TTC549 (cell line): ENCODE measurements around the gene MBP.
"Not testable (repeated sequence)": the region's sequence is repeated elsewhere in the genome, so short reads cannot be mapped to it uniquely, and the experiment has no call there.

Experiments used
- FAIRE-seq: peaks from 2 replicates; lab custom pipeline; 2012; peaks lifted over from hg19 to GRCh38; lab: Jason Lieb, UNC

Gene MBP

DNA sequence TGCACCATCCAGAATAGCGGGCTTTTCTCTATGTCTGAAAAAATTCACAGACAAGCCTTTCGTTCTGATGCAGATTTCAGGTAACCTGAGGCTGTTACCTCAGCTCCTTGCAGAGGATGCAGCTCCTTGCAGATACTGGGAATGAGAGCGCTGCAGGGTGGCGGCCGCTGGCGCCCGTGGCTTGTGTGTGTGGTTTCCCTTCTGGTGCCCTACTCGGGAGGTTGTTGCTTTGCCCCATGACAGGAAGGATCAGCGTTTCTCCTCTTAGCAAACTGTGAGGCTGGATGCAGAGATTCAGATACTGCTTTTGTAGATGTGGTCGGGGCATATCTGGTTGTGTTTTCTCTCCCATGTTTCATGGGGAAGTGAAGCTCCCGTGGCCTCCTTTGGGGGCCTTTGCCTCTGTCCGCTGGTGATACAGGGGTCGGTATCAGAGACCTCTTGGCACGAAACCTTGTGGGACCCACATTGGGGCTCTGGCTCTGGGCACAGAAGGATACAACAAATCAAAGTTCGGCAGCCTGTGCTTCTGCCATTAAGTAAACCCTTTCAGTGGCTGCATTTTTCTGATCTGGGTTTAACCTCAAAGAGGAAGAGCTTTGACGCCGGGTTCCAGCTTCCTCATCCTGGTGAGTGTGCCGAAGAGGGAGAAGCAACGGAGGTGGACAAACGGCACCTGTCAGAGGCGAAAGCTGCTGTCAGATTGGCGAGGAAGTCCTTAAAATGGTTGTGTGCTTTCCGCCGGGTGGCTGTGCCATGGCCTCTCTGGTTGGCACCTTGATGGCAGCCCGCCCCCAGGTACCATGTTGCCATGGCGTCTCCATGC lies 127.8 kb downstream of the MBP start:
- no peak for FAIRE-seq

DNA sequence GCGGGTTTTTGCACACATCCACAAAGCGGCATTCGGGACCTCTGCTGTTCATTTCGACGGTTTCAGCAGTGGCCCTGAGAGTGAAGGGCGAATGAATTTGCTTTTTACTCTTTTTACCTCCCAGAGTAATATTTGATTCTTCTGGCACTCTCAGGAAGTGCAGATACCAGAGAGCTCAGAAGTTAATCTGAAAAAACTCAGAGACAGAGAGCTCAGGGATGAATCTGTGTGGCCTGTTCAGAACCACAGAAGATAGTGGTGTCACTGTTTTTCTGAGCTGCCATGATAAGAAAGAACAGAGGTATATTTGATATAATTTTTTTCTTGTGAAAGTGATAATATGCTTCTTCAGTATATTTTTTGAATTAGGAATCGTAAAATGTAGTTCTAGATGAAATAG lies 129.3 kb downstream of the MBP start:
- no peak for FAIRE-seq

DNA sequence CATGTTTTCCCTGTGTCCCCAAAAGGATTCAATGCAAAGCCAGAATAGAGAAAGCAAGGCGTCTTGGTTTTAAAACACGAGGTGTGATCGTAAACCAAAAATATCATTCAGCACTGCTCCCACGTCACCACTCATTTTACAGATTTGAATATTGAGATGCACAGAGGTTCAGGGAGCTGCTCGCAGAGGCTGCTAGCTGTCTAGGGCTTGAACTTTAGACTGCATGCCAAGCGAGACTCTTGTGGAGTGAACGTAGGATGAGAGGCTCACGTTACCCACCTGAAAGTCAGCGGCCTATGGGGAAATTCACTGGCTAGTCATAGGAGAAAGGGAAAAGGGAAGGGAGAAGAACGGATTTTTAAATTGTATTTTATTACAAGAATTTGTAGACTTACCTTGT lies 130.1 kb downstream of the MBP start:
- FAIRE-seq = no peak

DNA sequence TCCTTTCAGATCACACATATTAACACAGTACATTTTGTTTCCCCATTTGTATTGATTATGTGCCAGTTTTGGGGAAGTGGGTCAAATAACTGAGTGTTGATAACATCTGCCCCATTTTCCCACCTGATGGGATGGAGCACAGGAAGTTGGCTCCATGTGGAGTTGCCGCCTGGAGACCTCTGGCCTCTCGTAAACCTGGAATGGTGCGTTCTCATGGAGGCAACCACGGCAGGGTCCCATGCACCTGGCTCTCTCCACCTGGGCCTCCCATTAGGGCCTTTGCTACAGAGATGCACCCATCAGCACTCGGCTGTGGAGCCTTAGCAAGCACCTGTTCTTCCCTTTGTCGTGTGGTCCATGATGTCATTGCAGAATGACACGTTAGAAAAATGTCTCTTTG lies 130.6 kb downstream of the MBP start:
- no peak for FAIRE-seq

DNA sequence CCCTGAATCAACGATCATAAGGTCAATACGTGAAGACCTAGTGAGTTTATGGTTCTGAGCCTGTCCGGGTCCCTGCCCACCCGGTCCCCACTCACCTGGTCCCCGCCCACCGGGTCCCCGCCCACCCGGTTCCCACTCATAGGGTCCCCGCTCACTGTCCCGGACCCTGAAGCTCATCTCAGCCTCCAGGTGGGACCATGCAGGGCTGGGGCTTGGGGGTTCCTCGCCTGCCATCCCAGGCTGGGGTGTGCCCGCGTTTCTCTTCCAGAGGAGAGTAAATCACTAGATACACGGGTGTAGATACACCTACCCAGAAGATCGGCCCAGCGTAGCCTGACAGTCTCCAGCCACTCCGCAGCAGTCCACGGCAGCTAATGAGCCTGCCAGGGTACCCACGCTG lies 131.5 kb downstream of the MBP start:
- FAIRE-seq = no peak

DNA sequence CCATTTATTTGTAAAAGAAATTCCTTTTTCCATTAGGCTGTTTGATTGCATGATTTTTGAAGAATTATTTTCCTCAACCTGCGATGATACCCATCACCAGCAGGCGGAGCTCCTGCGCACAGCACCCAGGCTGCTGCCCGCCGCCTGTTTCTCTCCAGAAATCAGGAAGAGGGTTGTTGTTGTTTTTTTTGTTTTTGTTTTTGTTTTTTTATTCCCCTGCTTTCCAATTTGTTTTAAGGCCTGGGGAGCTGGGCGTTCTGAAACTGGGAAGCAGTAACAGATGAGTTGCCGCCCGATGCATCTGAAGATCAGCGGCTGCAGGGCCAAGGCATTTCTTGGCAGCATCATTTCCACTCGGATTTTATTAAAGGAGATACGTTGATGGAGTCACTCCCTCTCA lies 132.1 kb downstream of the MBP start:
- peak; percentile 36 for FAIRE-seq

DNA sequence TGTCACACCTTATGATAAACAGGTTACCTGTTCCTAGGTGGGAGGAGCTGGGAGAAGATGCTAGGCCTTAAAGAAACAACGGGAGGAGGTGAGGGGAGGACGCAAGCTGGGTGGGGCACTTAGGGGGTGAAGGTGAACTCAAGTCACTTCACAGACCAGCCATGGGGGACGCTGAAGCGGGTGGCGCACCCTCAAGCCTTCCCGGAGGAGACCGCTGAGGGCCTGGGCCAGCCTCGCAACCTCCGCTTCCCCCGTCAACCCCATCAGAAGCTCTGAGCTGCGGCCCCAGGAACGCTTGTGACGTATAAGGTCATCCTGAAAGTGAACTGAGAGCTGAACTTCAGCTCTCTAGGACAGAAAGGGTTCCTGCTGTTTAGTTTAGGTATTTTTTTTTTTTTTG lies 133.5 kb downstream of the MBP start:
- FAIRE-seq = no peak

DNA sequence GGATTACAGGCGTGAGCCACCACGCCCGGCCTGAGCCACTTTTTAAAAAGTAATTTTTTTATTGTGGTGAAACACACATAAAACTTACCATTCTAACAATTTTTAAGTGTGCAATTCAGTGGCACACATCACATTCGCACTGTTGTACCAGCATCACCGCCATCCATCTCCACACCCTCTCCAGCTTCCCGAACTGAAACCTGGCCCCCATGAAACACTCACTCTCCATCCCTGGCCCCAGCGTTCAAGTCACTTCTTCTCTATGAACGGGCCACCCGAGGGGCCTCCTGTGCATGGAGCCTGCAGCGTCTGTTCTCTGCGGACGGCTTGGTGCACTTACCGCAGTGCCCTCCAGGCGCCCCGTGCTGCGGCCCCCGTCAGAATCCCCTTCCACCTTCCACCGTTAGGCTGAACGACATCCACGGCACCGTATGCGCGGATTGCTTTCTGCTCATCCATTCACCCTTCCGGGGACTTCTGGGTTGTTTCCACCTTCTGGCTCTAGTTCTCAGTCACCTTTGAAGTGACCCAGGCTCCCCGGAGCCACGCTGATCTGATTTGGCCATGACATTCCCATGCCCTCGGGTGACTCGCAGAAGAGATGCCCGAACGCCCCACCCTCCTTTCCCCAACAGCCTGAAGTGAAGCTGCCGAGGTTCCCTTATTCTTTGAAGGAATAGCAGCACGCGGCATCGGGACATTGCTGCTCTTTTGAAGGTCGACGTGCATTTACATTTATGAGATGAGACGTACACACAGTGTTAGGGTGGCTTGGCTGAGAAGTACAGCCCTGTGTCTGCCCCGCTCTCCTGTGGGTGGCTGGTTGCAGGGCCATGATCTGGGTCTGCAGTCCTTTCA lies 134.4 kb downstream of the MBP start:
- no peak for FAIRE-seq

DNA sequence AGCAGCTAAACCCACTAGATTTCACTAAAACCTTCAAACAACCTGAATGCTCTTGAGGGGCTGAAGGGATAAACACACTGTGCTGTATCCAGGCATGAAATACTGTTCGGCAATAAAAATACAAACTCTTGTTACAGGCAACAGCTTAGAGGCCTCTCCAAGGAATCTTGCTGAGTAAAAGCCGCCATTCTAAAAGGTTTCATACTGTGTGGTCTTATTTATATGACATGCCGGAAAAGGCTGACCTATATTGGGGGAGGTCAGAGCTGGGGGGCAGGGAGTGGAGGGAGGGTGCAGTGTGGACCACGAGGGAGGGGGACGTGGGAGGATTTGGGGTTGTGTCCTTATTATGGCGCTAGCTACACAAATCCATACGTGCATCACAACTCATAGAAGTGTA lies 136.2 kb downstream of the MBP start:
- FAIRE-seq = no peak

DNA sequence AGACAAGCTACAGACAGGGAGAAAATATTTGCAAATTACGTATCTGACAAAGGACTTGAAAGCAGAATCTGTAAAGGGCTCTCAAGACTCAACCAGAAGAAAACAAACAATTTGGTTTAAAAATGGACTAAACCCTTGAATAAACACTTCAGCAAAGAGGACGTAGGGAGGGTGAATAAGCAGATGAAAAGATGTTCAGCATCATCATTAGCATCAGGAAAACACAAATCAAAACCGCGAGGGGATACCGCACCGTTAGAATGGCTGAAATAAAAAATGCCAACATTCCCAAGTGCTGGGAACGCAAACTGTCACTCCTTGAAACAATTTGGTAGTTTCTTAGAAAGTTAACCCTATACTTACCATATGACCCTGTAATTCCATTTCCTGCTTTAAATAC lies 136.7 kb downstream of the MBP start:
- no peak for FAIRE-seq

DNA sequence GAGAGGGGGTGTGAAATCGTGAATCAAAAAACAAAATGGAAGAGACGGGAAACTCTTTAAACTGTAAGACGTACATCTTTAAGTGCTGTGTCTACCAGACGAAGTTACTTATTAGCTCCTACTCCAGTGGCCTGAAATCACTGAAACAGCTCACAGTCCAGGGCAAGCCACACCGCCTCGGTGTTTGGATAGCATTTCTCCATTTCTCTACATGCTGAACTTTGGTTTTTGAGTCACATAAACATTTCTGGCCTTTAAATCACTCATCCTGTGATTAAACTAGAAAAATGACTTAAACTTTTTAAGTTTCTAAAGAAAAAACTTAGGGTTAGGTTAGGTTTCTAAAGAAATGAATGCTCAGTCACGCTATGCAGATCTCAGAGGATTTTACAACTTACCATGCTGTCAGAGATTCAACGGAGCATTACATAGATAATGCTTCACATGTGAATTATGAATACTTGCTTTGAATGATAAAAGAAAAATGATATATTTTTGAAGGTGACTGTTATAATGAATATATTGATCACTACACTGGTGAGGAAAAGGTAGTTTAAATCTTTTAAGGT lies 138.4 kb downstream of the MBP start:
- FAIRE-seq = no peak

DNA sequence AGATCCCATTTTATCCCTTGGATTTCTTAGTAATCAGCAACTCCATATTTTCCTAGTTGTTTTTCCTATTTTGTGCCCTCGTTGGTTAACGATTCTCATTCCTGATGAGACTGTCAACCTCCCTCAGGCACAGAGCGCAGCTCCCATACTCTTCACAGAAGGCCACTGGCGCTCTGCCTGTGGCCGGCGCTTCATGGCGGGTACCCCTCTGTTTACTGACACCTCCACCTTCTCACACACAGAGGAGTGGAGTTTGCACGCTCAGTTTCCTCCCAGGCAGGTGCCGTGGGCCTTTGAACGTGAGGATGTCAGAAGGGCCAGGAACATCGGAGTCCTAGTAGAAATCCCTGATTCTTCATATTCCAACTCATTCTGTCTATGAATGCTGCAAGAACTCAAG lies 139.0 kb downstream of the MBP start:
- FAIRE-seq = no peak

DNA sequence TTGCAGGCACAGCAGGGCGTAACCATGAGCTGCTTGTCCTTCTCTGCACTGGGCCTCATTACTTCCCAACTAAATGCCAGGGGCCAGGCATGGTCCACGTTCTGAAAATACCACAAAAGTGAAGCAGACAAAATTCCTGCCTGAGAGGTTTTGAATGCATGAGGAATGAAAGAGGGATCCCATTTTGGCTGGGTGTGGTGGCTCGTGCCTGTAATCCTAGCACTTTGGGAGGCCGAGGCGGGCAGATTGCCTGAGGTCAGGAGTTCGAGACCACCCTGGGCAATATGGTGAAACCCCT lies 139.5 kb downstream of the MBP start:
- no peak for FAIRE-seq

DNA sequence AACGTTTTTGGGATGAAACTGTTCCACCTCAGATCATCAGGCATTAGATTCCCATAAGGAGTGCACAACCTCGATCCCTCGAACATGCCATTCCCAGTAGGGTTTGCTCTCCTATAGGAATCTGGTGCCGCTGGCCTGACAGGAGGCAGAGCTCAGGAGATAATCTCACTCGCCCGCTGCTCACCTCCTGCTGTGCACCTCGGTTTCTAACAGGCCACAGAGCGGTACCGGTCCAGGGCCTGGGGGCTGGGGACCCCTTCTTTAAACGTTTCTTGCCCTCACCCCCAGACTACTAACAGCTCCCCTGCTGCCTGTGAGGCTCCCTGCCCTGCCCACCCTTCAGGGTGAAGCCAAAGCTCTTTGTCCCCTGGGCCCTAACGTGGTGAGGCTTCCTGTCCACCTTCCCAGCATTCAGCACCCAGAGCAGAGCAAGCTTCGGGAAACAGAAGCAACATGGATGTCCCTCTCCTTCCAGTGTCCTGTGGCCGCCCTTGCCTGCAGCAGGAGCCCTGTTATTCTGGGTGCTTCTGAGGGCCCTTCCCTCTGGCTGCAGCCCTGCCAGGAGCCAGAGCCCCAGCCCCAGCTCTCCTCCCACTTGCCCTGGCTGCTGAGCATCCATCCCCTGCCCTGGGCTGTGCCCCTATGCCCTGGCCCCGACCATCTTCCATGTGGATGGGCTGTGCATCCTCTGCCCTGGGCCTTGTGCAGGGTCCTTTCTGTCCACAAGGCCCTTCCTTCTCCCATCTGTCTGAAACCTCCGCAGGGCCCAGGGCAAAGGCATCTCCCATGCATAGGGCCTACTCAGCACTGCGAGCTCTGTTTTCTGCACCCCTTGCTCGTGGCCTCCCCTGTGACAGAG lies 140.1 kb downstream of the MBP start:
- FAIRE-seq = no peak

DNA sequence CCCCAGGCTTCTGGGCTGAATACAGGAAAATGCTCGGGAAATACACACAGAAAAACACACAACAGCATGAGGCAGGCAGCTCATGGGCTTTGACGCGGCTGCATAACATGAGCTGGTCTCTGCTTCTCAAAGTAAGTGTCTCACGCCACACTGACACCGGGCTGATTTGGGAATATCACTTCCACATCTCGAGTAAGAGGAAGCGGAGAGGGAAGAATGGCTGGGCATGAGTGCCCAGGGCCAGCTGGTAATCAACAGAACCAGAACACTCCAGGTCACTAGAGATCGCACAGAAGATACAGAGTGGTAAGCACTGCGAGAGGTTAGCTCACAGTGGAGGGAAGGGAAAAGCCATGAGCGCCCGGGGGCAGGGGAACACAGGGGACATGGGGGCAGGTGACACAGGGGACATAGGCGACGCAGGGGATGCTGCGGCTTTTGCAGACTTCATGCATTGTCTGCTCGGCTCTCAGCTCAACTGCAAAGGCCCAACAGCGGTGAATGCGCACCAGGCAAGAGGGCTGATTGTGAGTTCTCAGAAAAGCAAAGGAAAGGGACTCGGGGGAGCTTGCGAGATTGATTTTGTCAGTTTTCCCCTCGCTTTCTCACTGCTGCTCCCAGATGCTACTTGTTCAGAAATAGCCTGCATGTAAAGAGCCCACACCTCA lies 141.4 kb downstream of the MBP start:
- no peak for FAIRE-seq

DNA sequence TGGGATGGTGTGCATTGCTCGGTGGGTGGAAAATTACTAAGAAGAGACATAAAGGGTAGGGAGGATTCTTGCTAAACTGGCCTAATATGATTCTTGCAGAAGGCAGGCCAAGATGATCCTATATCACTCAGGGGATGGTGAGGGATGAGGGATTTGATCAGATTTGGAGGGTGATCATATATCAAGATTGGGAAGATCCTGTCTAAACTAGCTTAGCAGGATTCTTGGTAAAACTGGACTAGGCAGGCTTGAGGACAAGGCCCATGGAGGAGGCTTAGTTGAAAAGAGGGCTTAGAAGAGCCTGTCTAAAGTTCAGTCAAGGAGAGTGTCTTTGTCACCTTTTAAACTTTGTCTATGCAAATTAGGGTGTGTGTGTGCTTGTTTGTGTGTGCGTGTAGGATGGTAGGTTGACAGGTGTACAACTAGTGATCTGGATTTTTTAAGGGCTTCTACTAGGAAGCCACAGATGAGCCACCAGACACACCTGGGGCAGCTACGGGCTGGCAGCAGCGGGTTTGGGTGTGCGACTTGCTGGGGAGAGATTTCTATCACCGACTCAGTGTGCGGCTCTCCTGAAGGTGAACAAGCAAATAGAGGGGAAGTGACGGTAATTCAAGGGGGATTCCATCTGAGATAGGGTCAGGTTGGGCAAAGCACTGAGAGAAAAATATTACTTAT lies 142.1 kb downstream of the MBP start:
- not testable (repeated sequence) for FAIRE-seq

DNA sequence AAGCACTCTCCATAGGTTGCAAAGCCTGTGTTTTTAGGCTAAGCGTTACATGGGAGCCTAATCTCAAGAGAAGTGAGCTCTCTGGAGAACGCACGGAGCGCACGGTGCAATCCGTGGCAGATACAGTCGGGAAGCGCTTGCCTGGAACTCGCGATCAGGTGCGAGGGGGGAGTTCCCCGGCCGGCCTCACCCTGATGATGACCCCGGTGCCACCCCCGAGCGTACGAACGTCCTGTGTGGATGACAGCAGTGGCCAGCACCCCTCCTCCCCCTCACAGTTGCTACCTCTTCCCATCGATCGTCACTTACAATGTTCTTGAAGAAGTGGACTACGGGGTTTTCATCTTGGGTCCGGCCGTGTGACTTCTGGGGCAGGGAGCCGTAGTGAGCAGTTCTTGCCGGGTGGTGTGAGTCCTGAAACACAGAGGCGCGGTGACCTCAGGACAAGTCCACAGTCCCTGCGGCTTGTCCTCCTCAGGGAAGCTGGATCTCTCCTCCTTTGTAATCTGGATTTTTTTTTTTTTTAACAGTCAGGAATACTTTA lies 142.9 kb downstream of the MBP start:
- no peak for FAIRE-seq

DNA sequence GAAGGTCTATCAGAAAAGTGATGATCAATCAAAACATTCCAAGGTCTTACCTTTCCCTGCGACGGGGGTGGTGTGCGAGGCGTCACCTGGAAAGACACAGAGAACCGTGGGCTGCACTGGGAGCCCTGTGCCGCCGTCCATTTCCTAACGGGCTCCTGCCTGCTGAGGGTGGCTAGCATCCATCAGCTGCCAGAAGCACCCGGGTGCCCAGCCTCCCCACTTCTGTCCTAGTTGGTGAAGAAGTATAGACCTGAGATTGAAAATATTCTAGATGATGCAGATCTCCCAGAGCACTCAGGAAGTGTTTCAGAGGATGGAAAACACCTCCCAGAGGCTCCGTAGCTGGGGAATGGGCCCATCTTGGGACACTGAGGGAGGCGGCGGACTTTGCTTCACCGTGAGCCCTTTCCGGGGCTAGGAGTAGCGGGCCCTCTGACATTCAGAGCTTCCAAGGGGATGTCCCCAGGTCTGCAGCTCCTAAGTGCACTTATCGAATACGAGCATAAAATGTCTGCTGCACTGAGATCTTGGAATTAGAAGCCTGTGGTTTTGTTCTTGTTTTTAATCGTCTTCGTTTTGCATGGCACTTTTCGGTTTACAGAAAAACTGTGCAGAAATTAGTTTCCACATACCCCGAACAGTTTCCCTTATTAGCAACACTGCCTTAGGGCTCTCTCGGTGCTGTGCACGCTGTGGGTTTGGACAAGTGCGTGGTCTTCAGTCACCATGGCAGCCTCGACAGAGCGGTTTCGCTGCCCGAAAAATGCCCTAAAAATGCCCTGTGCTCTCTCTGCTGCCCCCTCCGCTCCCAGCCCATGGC lies 143.5 kb downstream of the MBP start:
- no peak for FAIRE-seq

DNA sequence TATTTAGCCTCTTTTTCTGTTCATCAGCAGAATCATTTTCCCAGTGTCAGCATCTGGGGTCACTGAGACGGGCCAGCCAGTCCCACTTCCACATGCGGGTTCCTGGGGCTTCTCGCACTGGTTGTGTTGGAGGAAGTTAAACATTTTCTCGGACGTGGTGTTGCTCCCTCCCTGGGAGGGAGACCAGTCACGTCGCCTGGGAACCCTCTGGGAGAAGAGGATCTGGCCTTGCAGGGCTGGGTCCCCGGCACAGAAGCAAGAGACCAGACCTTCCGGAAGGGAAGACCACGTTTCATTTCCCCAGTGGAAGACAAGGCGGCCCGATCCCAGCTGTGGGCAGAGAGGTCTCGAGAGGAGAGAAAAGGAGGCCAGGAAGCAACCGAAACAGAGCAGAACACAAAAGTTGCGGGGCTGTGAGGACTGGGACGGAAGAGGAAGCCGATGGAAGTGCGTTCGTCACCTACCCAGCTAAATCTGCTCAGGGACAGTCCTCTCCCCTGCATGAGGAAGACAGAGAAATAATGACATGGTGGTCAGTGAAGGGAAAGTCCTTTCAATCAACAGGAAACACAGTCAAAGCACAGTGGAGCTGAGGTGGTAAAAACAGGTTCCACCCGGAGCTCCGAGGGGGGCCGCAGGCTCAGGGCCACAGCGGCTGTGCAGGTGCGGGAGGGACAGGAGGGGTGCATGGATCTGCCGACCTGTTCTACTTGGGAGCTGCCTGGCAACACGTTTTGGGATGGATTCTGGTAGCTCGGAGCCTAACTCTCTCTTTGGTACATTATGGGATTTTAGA lies 144.4 kb downstream of the MBP start:
- no peak for FAIRE-seq
